HCT116 (cell line): Measurements from ENCODE around the gene CYTH2. TPM values are rescaled to one million over a fixed set of nuclear protein-coding genes. Genes with fewer than 3 reads are reported as not detected.

Experiments used
- ATAC-seq: fragments of 200-7000 bp; cut with Tn5 transposase; 2 replicates; pipeline ENCODE4 v1.9.1; 2020; ENCODE audit warnings: mild to moderate bottlenecking, moderate library complexity
- BruUV-seq: library from RNA; stranded (reverse); fragments of 400-500 nt; replicated peaks from 2 replicates; lab custom pipeline; 2021; lab: Mats Ljungman, UMichigan
- CTCF ChIA-PET: fragments of 300-600 bp; sonication (Branson Sonifier 250); formaldehyde crosslinking; loops from one replicate; lab custom pipeline; 2021; ENCODE audit warnings: antibody characterized with exemption; lab: Charles Lee
- POLR2A ChIA-PET: fragments of 300-600, 350-600 bp; sonication (Branson Sonifier 250); formaldehyde crosslinking; loops from one replicate; lab custom pipeline; 2021; ENCODE audit warnings: antibody characterized with exemption; lab: Charles Lee
- RAD21 ChIA-PET, 2 experiments: fragments of 300-600 bp; sonication (Branson Sonifier 250); formaldehyde crosslinking; loops; one replicate each; lab custom pipeline; 2023; ENCODE audit warnings: low total read pairs in 2 of 2; ENCODE audit not compliant: uncharacterized antibody in 2 of 2, unreplicated experiment in 2 of 2, low non-redundant PET in 1 of 2; lab: Charles Lee
- DNase-seq: peaks from one replicate; pipeline ENCODE4 v3.0.0-alpha.2; 2010; ENCODE audit warnings: low read depth, low spot score
- H2AFZ ChIP-seq: fragments of 200-600 bp; shearing (Covaris generic), sonication (generic); 2 replicates; pipeline ENCODE4 v1.6.1; 2017; ENCODE audit warnings: low read depth, mixed run types, mixed read lengths, antibody characterized with exemption, low read length; ENCODE audit not compliant: poor library complexity, severe bottlenecking
- H3K27ac ChIP-seq: 2 replicates; pipeline ENCODE4 v1.5.1; 2012; ENCODE audit warnings: low read depth, low read length
- H3K27me3 ChIP-seq: fragments of 200-600 bp; sonication (generic); 2 replicates; pipeline ENCODE4 v1.6.1; 2016; ENCODE audit warnings: mixed run types, low read length, mixed read lengths; ENCODE audit not compliant: insufficient read depth
- H3K36me3 ChIP-seq, 2 experiments: fragments of 200-500 bp in 1 of 2; fragments of 200-600 bp in 1 of 2; sonication (Bioruptor generic) in 1 of 2; sonication (generic) in 1 of 2; 2 replicates each; pipeline versions ENCODE4 v1.5.1 to v1.6.1; 2014 to 2016; ENCODE audit warnings: low read length in 2 of 2, inconsistent platforms in 1 of 2, mixed read lengths in 1 of 2, mixed run types in 1 of 2; ENCODE audit not compliant: insufficient read depth in 2 of 2, control insufficient read depth in 1 of 2
- H3K4me1 ChIP-seq, 2 experiments: fragments of 200-600 bp in 1 of 2; sonication (generic) in 1 of 2; 2 replicates each; pipeline versions ENCODE4 v1.5.1 to v1.6.1; 2012 to 2017; ENCODE audit warnings: low read length in 2 of 2, inconsistent platforms in 1 of 2, mild to moderate bottlenecking in 1 of 2, mixed read lengths in 1 of 2, mixed run types in 1 of 2, moderate library complexity in 1 of 2; ENCODE audit not compliant: insufficient read depth in 2 of 2, control insufficient read depth in 1 of 2
- H3K4me2 ChIP-seq: fragments of 200-600 bp; sonication (generic); 2 replicates; pipeline ENCODE4 v1.6.1; 2017; ENCODE audit warnings: mixed run types, low read length, mixed read lengths
- H3K4me3 ChIP-seq, 2 experiments: fragments of 200-600 bp in 1 of 2; sonication (generic) in 1 of 2; replicated peaks in 1 of 2; 2 replicates each; pipeline ENCODE4 v1.5.1; 2011 to 2016; ENCODE audit warnings: low read length in 2 of 2, control low read depth in 1 of 2, low read depth in 1 of 2, mild to moderate bottlenecking in 1 of 2, mixed read lengths in 1 of 2, mixed run types in 1 of 2
- H3K79me2 ChIP-seq: fragments of 200-600 bp; sonication (generic); 2 replicates; pipeline ENCODE4 v1.6.1; 2017; ENCODE audit warnings: mild to moderate bottlenecking, mixed run types, low read length, moderate library complexity, mixed read lengths; ENCODE audit not compliant: insufficient read depth
- H3K9ac ChIP-seq: fragments of 200-600 bp; sonication (generic); 2 replicates; pipeline ENCODE4 v1.6.1; 2016; ENCODE audit warnings: low read length, mixed read lengths
- H3K9me2 ChIP-seq: fragments of 200-600 bp; sonication (generic), shearing (Covaris generic); 2 replicates; pipeline ENCODE4 v1.6.1; 2017; ENCODE audit warnings: mixed run types, mild to moderate bottlenecking, moderate library complexity; ENCODE audit not compliant: insufficient read depth
- H3K9me3 ChIP-seq, 2 experiments: fragments of 200-500 bp in 1 of 2; fragments of 200-600 bp in 1 of 2; sonication (Bioruptor generic) in 1 of 2; sonication (generic) in 1 of 2; 2 replicates each; pipeline ENCODE4 v1.6.1; 2014 to 2017; ENCODE audit warnings: low read length in 2 of 2, mixed read lengths in 2 of 2, inconsistent platforms in 1 of 2, low read depth in 1 of 2, mild to moderate bottlenecking in 1 of 2, mixed run types in 1 of 2, moderate library complexity in 1 of 2; ENCODE audit not compliant: control insufficient read depth in 1 of 2, insufficient read depth in 1 of 2
- H4K20me1 ChIP-seq: fragments of 200-600 bp; sonication (generic), shearing (Covaris generic); 2 replicates; pipeline ENCODE4 v1.6.1; 2017; ENCODE audit warnings: mixed run types, mild to moderate bottlenecking, moderate library complexity; ENCODE audit not compliant: insufficient read depth
- CBX3 ChIP-seq: IDR thresholded peaks from 2 replicates; pipeline ENCODE4 v1.6.1; 2012; ENCODE audit warnings: low read depth
- CEBPB ChIP-seq: IDR thresholded peaks from 2 replicates; pipeline ENCODE4 v1.6.1; 2012; ENCODE audit warnings: low read depth
- EGR1 ChIP-seq: IDR thresholded peaks from 2 replicates; pipeline ENCODE4 v1.6.1; 2012; ENCODE audit warnings: low read depth
- ELF1 ChIP-seq: IDR thresholded peaks from 2 replicates; pipeline ENCODE4 v1.6.1; 2012; ENCODE audit warnings: low read depth, borderline replicate concordance
- EZH2 ChIP-seq: fragments of 200-600 bp; sonication (generic); IDR thresholded peaks from 2 replicates; pipeline ENCODE4 v1.6.1; 2017; ENCODE audit warnings: antibody characterized with exemption, mixed run types
- FOSL1 ChIP-seq: IDR thresholded peaks from 2 replicates; pipeline ENCODE4 v1.6.1; 2012; ENCODE audit warnings: low read depth
- POLR2AphosphoS5 ChIP-seq: IDR thresholded peaks from 2 replicates; pipeline ENCODE4 v1.6.1; 2011; ENCODE audit warnings: mild to moderate bottlenecking, low read depth, low read length, moderate library complexity
- RAD21 ChIP-seq: IDR thresholded peaks from 2 replicates; pipeline ENCODE4 v1.6.1; 2012; ENCODE audit warnings: low read depth, mild to moderate bottlenecking
- SIN3A ChIP-seq: IDR thresholded peaks from 2 replicates; pipeline ENCODE4 v1.6.1; 2012; ENCODE audit warnings: low read depth
- SP1 ChIP-seq: IDR thresholded peaks from 2 replicates; pipeline ENCODE4 v1.6.1; 2012; ENCODE audit warnings: low read depth
- TCF7L2 ChIP-seq: IDR thresholded peaks from 2 replicates; pipeline ENCODE4 v1.7.0; 2011; ENCODE audit warnings: borderline replicate concordance, inconsistent platforms; ENCODE audit not compliant: insufficient read depth, insufficient read length; ENCODE audit errors: extremely low read depth
- YY1 ChIP-seq: IDR thresholded peaks from 2 replicates; pipeline ENCODE4 v1.6.1; 2011; ENCODE audit warnings: low read length, low read depth, moderate library complexity, mild to moderate bottlenecking; ENCODE audit not compliant: insufficient replicate concordance; ENCODE audit errors: extremely low read depth
- ZFX ChIP-seq: fragments of 450-650 bp; IDR thresholded peaks from 2 replicates; pipeline ENCODE4 v1.6.1; 2017
- intact Hi-C: fragments of 100-400 bp; cut with micrococcal nuclease; formaldehyde crosslinking; loops from 2 replicates; pipeline ENCODE4 v1.10.0; 2022
- total RNA-seq: library from RNA; stranded (reverse); gene quantifications from one replicate; pipeline ENCODE4 v1.2.1, GENCODE V29; 2021; ENCODE audit not compliant: unreplicated experiment
- TF ChIP-seq, protein P1 (sequence below): IDR thresholded peaks from 2 replicates; pipeline ENCODE4 v1.6.1; 2012
- TF ChIP-seq, protein P2 (sequence below): IDR thresholded peaks from 2 replicates; pipeline ENCODE4 v1.6.1; 2012; ENCODE audit warnings: low read depth

Gene CYTH2
- total RNA-seq, 1 experiment from 2014 or later, result 75.3 TPM

DNA sequence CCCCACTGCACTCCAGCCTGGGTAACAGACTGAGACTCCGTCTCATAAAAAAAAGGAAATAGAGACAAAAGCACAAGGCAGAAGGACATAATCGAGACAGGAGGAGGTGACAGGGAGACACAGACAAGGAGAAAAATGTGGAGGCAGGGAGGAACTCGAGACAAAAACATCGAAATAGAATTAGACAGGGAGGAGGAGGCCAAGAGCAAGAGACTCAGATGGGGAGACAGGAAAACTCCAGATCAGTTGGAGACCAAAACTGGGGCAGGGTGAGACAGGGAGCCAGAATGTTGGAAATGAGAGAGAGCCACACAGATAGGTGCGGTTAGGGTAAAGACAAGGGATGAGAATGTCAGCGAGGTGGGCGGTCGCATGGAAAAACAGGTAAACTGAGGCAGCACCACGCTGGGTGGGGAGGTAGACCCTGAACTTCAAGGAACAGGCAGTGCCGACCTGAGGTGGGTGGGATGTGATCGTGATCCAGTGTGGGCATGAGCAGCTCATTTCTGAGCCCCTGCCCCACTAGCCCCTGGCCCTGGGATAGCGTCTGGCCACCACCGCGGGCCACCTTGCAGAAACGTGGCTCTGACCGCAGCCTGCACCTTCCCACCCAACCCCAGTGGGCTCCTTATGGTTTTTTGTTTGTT, 15.2 kb downstream of the CYTH2 start:
- no TSS peak for BruUV-seq

DNA sequence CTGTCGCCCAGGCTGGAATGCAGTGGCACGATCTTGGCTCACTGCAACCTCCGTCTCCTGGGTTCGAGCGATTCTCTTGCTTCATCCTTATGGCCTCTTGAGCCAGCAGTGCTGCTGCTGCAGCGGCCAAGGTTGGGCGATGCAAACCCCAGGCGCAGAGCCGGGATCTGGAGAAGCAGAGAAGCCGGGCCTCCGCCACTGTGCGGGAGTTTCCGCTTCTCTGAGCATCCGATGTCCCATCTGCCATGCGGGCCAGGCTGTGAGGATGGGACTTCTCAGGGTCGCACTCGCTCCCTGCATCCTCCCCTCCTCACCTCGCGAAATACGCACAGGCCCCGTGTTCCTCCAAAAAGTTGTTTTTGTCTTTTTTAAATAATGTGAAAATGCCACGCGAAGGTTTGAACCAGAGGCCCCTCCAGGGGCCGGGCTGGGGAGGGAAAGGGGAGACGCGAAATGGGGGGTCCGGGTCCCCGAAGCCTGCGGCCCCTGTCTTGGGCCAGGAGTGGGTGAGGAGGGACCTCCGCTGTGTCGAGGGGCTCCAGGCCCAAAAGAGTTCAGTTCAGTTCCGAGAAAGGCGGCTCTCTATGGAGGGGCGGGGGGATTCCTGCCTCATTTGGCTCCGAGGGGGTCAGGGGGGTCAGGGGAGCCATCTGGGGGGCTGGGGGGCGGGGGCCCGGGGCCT, 15.9 kb downstream of the CYTH2 start:
- Histone ChIP-seq H3K27ac (peak overlapping the region; percentile 16; the same call in 1 of the 2 replicates), H3K4me1 (peaks cover 39 to 70% of the 10 kb centered on the region in 2 experiments), H3K9me3 (no peaks in the 10 kb centered on the region), H3K36me3 (peaks cover 2 to 9% of the 10 kb centered on the region in 2 experiments; a peak in 1 of 4 replicates), H3K9ac (no peak overlapping the region), H3K79me2 (peaks cover 21% of the 10 kb centered on the region), H3K4me3 (no peak overlapping the region), H2AFZ (no peak overlapping the region), H3K27me3 (no peaks in the 10 kb centered on the region), H4K20me1 (no peaks in the 10 kb centered on the region), H3K4me2 (no peak overlapping the region), H3K9me2 (no peaks in the 10 kb centered on the region)
- TF ChIP-seq YY1 (no peak), EGR1 (no peak), RAD21 (no peak), CEBPB (no peak), ZFX (no peak), SP1 (no peak), ELF1 (no peak), TCF7L2 (no peak), CBX3 (no peak), FOSL1 (no peak), EZH2 (no peak)
- TF ChIP-seq, protein P1, sequence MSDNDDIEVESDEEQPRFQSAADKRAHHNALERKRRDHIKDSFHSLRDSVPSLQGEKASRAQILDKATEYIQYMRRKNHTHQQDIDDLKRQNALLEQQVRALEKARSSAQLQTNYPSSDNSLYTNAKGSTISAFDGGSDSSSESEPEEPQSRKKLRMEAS, result no peak
- TF ChIP-seq, protein P2, sequence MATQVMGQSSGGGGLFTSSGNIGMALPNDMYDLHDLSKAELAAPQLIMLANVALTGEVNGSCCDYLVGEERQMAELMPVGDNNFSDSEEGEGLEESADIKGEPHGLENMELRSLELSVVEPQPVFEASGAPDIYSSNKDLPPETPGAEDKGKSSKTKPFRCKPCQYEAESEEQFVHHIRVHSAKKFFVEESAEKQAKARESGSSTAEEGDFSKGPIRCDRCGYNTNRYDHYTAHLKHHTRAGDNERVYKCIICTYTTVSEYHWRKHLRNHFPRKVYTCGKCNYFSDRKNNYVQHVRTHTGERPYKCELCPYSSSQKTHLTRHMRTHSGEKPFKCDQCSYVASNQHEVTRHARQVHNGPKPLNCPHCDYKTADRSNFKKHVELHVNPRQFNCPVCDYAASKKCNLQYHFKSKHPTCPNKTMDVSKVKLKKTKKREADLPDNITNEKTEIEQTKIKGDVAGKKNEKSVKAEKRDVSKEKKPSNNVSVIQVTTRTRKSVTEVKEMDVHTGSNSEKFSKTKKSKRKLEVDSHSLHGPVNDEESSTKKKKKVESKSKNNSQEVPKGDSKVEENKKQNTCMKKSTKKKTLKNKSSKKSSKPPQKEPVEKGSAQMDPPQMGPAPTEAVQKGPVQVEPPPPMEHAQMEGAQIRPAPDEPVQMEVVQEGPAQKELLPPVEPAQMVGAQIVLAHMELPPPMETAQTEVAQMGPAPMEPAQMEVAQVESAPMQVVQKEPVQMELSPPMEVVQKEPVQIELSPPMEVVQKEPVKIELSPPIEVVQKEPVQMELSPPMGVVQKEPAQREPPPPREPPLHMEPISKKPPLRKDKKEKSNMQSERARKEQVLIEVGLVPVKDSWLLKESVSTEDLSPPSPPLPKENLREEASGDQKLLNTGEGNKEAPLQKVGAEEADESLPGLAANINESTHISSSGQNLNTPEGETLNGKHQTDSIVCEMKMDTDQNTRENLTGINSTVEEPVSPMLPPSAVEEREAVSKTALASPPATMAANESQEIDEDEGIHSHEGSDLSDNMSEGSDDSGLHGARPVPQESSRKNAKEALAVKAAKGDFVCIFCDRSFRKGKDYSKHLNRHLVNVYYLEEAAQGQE, result no peak
- ChIA-PET CTCF (no interaction called here), RAD21 (no interaction called here), POLR2A (no interaction called here)
- DNase-seq, result no peak
- BruUV-seq, result no TSS peak
- no peak for ATAC-seq
- intact Hi-C loops, result no loop called here

More for the DNA sequence above, 15.2 kb downstream of the CYTH2 start:
- Histone ChIP-seq H3K9me2 (no peaks in the 10 kb centered on the region), H3K27ac (peak overlapping the region; percentile 16; the same call in 1 of the 2 replicates), H3K27me3 (no peaks in the 10 kb centered on the region), H3K4me3 (no peak overlapping the region), H2AFZ (no peak overlapping the region), H3K4me1 (peaks cover 33 to 63% of the 10 kb centered on the region in 2 experiments), H3K36me3 (peaks cover 2 to 14% of the 10 kb centered on the region in 2 experiments; a peak in 1 of 4 replicates), H3K9ac (no peak overlapping the region), H3K79me2 (peaks cover 14% of the 10 kb centered on the region), H3K9me3 (no peaks in the 10 kb centered on the region), H3K4me2 (no peak overlapping the region), H4K20me1 (no peaks in the 10 kb centered on the region)
- DNase-seq (no peak), ATAC-seq (no peak)
- CTCF ChIA-PET, result no interaction called here
- POLR2A ChIA-PET, result no interaction called here
- intact Hi-C loops, result no loop called here
- TF ChIP-seq SIN3A (no peak), POLR2AphosphoS5 (peak; percentile 62)
- RAD21 ChIA-PET, result no interaction called here
